Lung (tissue), 12 donors: ENCODE data around the gene THEM5. TPM values are rescaled to one million over a fixed set of nuclear protein-coding genes. Genes with fewer than 3 reads are reported as not detected.

Source experiments
- ATAC-seq: fragments of 200-7000 bp; cut with Tn5 transposase; one replicate; pipeline ENCODE4 v1.9.1; 2020; ENCODE audit warnings: moderate number of reproducible peaks; ENCODE audit not compliant: insufficient read depth, low FRiP score
- DNase-seq, 3 donors: peaks; one replicate each; pipeline ENCODE4 v3.0.0-alpha.2; 2013 to 2017
- H3K27ac ChIP-seq, 2 donors: one replicate each; pipeline ENCODE4 v1.5.1; 2013; ENCODE audit warnings: mild to moderate bottlenecking in 2 of 2, moderate library complexity in 2 of 2, control low read depth in 1 of 2, inconsistent platforms in 1 of 2, low read depth in 1 of 2, low read length in 1 of 2
- H3K27me3 ChIP-seq, 3 donors: one replicate each; pipeline ENCODE4 v1.5.1; 2013; ENCODE audit warnings: low read length in 2 of 3; ENCODE audit not compliant: control insufficient read depth in 3 of 3, insufficient read depth in 3 of 3
- H3K36me3 ChIP-seq, 4 donors: one replicate each; pipeline ENCODE4 v1.5.1; 2013; ENCODE audit warnings: low read length in 4 of 4, mild to moderate bottlenecking in 1 of 4, moderate library complexity in 1 of 4; ENCODE audit not compliant: control insufficient read depth in 4 of 4, insufficient read depth in 4 of 4
- H3K4me1 ChIP-seq, 5 donors: one replicate each; pipeline ENCODE4 v1.5.1; 2013; ENCODE audit warnings: low read length in 5 of 5, mild to moderate bottlenecking in 2 of 5, moderate library complexity in 1 of 5; ENCODE audit not compliant: control insufficient read depth in 5 of 5, insufficient read depth in 5 of 5
- H3K4me3 ChIP-seq: one replicate; pipeline ENCODE4 v1.5.1; 2013; ENCODE audit warnings: mild to moderate bottlenecking, control low read depth, moderate library complexity
- H3K9ac ChIP-seq, 2 donors: one replicate each; pipeline ENCODE4 v1.5.1; 2013; ENCODE audit warnings: low read length in 2 of 2, control low read depth in 1 of 2; ENCODE audit not compliant: insufficient read depth in 1 of 2
- H3K9me3 ChIP-seq, 4 donors: one replicate each; pipeline ENCODE4 v1.5.1; 2013; ENCODE audit warnings: low read length in 3 of 4, mild to moderate bottlenecking in 1 of 4, moderate library complexity in 1 of 4; ENCODE audit not compliant: control insufficient read depth in 4 of 4, insufficient read depth in 3 of 4
- CTCF ChIP-seq: IDR thresholded peaks from 2 replicates; pipeline ENCODE4 v1.5.1; 2012; ENCODE audit warnings: mild to moderate bottlenecking; ENCODE audit errors: control extremely low read depth, extremely low read depth
- WGBS, 2 donors: extraction: QIAGEN DNeasy Blood & Tissue Kit; methylation state at CpG; one replicate each; pipeline ENCODE4 v1.1.7; 2013; 5-methylcytosine and 5-hydroxymethylcytosine counted together
- polyA plus RNA-seq, 2 donors: library from polyadenylated mRNA; stranded (reverse); fragments of 200-250 nt; gene quantifications; one replicate each; pipeline ENCODE4 v1.2.1, GENCODE V29; 2013
- total RNA-seq, 2 donors: library from RNA; depleted of rRNA in 1 of 2; stranded (reverse); fragments of >200 nt in 1 of 2; gene quantifications; one replicate each; pipeline ENCODE4 v1.2.1, GENCODE V29; 2014 to 2021
- donor health status: control.
- donor health status: control.
- donor health status: Bipolar disorder and iron deficiency.
- donor health status: healthy.
- donor health status: DM: yes; HTN: yes; CAD: no.

Gene THEM5
- total and polyA plus RNA-seq, 4 donors, result not detected

GRCh38 chr1:151816548-151817352, 36.8 kb downstream of the THEM5 start:
- 78 to 82% methylated on average over 26 of the region's 26 CpGs for WGBS, 2 donors
- TF ChIP-seq CTCF, result no peak
- no peak for ATAC-seq
- H3K4me1 ChIP-seq, result peaks cover 0 to 7% (median 0%) of the 10 kb centered on the region in 5 donors
- no peak for DNase-seq
- H3K27ac ChIP-seq, result no peak overlapping the region
- no peaks in the 10 kb centered on the region for H3K36me3 ChIP-seq
- peaks cover 0 to 2% (median 0%) of the 10 kb centered on the region in 3 donors for H3K27me3 ChIP-seq
- H3K9me3 ChIP-seq, result no peaks in the 10 kb centered on the region
- no peak overlapping the region for H3K9ac ChIP-seq
- no peak overlapping the region for H3K4me3 ChIP-seq

- Histone ChIP-seq H3K27me3 (peaks cover 0 to 2% (median 0%) of the 10 kb centered on the region in 3 donors), H3K9me3 (no peaks in the 10 kb centered on the region), H3K4me3 (no peak overlapping the region), H3K36me3 (no peaks in the 10 kb centered on the region), H3K27ac (no peak overlapping the region), H3K9ac (no peak overlapping the region), H3K4me1 (peaks cover 0 to 5% (median 0%) of the 10 kb centered on the region in 5 donors)
- TF ChIP-seq CTCF, result no peak
- WGBS, 2 donors, result 38 to 66% methylated on average over 12 of the region's 12 CpGs
- DNase-seq, result no peak
- no peak for ATAC-seq
Observed at GRCh38 chr1:151815716-151816327, 37.7 kb downstream of the THEM5 start.

GRCh38 chr1:151814971-151815545, 38.5 kb downstream of the THEM5 start:
- Histone ChIP-seq H3K27ac (no peak overlapping the region), H3K36me3 (no peaks in the 10 kb centered on the region), H3K9ac (no peak overlapping the region), H3K4me1 (no peaks in the 10 kb centered on the region), H3K4me3 (no peak overlapping the region), H3K9me3 (no peaks in the 10 kb centered on the region), H3K27me3 (peaks cover 0 to 2% (median 0%) of the 10 kb centered on the region in 3 donors)
- DNase-seq, result no peak
- ATAC-seq, result no peak
- 91% methylated on average over 8 of the region's 8 CpGs for WGBS, 2 donors
- TF ChIP-seq CTCF, result no peak
